SH-SY5Y (cell line): Measurements from ENCODE around the gene GUK1.

Source experiments
- GATA2 ChIP-seq: IDR thresholded peaks from 2 replicates; pipeline ENCODE4 v1.6.1; 2011; ENCODE audit warnings: mild to moderate bottlenecking, low read depth, low read length
- GATA3 ChIP-seq: IDR thresholded peaks from 2 replicates; pipeline ENCODE4 v1.6.1; 2011; ENCODE audit warnings: low read depth, mild to moderate bottlenecking, low read length, moderate library complexity

GRCh38 chr1:228168563-228169270, 28.6 kb downstream of the GUK1 start:
- no peak for TF ChIP-seq GATA3
- no peak for TF ChIP-seq GATA2
